ENCODE data around the gene IPPK. TPM values are rescaled to one million over a fixed set of nuclear protein-coding genes. Genes with fewer than 3 reads are reported as not detected.
"Not testable (repeated sequence)": the region's sequence is repeated elsewhere in the genome, so short reads cannot be mapped to it uniquely, and the experiment has no call there.

IPPK gene
- total RNA-seq, 1 donor from 2014 or later: 7.3 TPM

- no peak for DNase-seq (ENCODE audit: low spot score)
Observed at GRCh38 chr9:92595930-92596329, 74.0 kb downstream of the IPPK start.

- not testable (repeated sequence) for DNase-seq (ENCODE audit: low spot score)
Observed at GRCh38 chr9:92595075-92595474, 74.9 kb downstream of the IPPK start.

GRCh38 chr9:92592946-92593861 lies 76.7 kb downstream of the IPPK start:
- DNase-seq (ENCODE audit: low spot score): no peak

- DNase-seq (ENCODE audit: low spot score): no peak
Observed at GRCh38 chr9:92592537-92592936, 77.4 kb downstream of the IPPK start.

GRCh38 chr9:92590377-92590776 lies 79.6 kb downstream of the IPPK start:
- DNase-seq (ENCODE audit: low spot score): peak; percentile 53

- DNase-seq (ENCODE audit: low spot score): no peak
Observed at GRCh38 chr9:92589923-92590322, 80.0 kb downstream of the IPPK start.

GRCh38 chr9:92576175-92576574 lies 93.8 kb downstream of the IPPK start:
- no peak for DNase-seq (ENCODE audit: low spot score)

- not testable (repeated sequence) for DNase-seq (ENCODE audit: low spot score)
Observed at GRCh38 chr9:92573612-92574011, 96.3 kb downstream of the IPPK start.

GRCh38 chr9:92571871-92572270 lies 98.1 kb downstream of the IPPK start:
- not testable (repeated sequence) for DNase-seq (ENCODE audit: low spot score)

- no peak for DNase-seq (ENCODE audit: low spot score)
Observed at GRCh38 chr9:92564982-92565381, 104.9 kb downstream of the IPPK start.

- no peak for DNase-seq (ENCODE audit: low spot score)
Observed at GRCh38 chr9:92564504-92564903, 105.4 kb downstream of the IPPK start.

Other genes starting within 250 kb of the IPPK start
- gene OMD, start 245.7 kb downstream of the IPPK start, total RNA-seq: 4.8 TPM
- gene ASPN, start 187.6 kb downstream of the IPPK start, total RNA-seq: 40.9 TPM
- gene ECM2, start 134.1 kb downstream of the IPPK start, total RNA-seq: 8.2 TPM
- 26.9 TPM for gene BICD2, start 94.7 kb upstream of the IPPK start, total RNA-seq
- gene ZNF484, start 207.9 kb upstream of the IPPK start, total RNA-seq: 9.5 TPM